NCI-H2171 (cell line): ENCODE data around the gene MAP3K4.

Source experiments
- DNase-seq: peaks from one replicate; lab custom pipeline; 2025; lab: John Stamatoyannopoulos, UW

The MAP3K4 gene

DNA sequence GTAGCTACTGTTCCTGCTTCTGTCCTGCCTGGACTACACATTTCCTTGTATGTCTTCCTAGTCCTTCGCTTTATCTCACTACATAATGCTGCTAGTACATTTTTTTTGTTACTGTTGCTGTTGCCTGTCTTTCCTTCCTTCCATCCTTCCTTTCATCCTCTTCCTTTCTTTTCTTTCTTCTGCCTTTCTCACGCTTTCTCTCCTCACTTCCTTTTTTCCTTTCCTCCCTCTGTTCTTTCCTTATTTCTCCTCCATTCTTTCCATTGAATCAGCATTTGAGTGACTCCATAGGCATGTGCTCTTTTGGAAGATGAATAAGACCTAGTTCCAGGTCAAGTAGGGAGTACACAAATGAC, 46.3 kb downstream of the MAP3K4 start:
- no peak for DNase-seq

DNA sequence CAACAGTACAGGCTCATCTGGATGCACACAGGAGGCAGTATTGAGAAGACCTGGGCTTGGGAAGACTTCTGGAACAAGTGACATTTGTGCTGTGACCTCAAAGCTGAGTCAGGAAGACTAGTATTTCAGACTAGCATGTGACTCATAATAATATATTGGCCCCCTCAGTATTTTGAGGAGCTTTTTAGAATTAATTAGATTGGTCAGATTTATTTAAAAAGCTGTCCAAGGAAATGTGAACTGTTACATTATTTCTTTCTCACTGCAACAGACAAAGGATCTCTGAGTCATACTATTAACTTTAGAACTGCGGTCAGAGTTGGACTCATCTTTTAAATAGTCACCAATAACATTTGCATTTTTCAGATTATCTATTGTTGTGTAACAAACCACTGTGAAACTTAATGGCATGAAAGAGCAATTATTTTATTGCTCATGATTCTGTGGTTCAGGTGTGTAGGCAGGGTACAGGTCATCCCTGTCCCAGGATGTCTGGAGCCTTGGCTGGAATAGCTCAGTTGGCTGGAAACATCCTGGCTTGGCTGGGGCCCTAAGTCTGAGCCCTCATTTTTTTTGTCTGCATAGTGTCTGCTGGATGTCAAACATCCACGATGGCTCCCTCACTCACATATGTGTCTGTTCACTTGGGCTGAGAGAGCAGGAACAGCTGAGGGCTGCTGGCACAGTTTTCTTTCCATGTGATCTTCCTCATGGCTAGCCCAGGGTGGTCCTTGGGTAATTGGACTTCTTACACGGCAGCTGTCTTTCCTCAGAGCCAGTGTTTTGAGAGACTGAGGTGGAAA, 46.9 kb downstream of the MAP3K4 start:
- DNase-seq, result no peak

DNA sequence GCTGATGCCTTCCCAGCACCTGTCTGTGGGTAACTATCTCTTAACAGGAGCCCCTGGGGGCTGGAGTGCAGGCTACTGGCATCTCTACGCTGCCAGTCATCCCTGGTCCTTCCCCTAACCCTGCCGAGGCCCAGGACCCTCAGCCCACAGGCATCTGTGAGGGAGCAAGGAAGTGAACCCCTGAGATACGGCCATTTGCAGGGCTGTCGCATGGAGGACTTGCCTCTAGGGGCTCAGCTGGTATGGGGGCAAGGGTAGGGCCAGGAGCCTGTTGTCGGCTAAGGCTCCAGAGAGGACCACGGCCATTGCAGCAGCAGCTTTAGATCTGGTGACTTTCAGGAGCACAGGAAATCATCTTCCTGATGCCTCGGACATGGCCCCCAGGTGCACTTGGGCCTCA, 49.7 kb downstream of the MAP3K4 start:
- no peak for DNase-seq

DNA sequence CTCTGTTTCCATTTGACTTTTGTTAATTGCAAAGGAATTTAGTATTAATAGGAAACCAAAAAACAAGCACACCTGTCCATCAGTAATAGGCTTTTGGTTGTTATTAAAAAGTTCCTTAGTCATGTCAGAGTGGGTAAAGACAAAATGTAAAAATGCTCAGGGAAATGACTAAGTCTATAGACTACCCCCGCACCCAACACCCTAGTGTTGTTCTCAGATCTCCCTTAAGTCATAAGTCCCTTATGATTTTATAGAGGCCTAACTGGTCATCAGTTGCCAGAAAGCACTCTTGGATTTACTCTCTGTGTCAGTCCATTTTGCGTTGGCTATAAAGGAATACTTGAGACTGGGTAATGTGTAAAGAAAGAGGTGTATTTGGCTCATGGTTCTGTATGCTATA, 52.8 kb downstream of the MAP3K4 start:
- DNase-seq, result no peak

DNA sequence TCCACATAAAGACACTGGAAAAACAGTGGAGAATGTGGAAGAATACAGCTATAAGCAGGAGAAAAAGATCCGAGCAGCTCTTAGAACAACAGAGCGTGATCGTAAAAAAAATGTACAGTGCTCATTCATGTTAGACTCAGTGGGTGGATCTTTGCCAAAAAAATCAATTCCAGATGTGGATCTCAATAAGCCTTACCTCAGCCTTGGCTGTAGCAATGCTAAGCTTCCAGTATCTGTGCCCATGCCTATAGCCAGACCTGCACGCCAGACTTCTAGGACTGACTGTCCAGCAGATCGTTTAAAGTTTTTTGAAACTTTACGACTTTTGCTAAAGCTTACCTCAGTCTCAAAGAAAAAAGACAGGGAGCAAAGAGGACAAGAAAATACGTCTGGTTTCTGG, 57.1 kb downstream of the MAP3K4 start:
- DNase-seq, result no peak

DNA sequence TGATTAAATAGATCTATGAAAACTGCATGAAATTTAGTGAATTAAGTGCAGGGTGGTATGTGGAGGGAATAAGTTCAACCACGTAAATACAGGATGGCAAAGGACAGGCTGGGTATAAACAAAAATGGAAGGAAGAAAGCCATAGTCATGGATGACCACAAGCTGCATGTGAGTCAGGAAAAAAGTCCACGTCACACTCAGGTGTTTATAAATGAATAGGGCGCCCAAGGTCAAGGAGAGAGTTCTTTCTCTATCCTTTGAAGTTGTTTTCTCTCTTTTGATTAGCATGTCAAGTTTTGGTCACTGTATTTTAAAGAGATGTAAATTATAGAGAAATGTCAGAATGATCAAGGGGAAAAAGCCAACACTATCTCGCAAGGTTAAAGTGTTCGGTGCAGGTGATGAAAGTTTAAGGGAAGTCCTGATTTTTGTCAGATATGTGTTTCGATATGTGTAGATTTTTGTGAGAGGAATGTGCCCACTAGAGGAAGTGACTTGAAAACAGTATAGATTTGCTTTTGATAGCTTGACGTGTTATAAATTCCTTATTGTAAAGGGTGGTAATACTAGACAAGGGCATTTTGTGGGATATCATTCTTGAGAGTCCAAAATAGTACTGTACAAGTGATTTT, 58.7 kb downstream of the MAP3K4 start:
- DNase-seq, result no peak

DNA sequence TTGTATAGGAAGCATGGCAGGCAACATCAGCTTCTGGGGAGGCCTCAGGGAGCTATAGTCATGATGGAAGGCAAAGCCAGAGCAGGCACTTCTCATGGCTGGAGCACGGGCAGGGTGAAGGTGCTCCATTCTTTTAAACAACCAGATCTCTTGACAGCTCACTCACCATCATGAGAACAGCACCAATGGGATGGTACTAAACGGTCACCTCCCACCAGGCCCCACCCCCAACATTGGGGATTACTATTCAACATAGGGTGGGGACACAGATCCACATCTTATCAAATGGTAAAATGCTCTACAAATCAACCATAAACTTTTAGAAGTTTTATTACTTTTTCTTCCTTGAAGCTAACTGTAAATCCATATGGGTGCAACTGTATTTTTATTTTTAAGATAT, 61.5 kb downstream of the MAP3K4 start:
- DNase-seq, result no peak

DNA sequence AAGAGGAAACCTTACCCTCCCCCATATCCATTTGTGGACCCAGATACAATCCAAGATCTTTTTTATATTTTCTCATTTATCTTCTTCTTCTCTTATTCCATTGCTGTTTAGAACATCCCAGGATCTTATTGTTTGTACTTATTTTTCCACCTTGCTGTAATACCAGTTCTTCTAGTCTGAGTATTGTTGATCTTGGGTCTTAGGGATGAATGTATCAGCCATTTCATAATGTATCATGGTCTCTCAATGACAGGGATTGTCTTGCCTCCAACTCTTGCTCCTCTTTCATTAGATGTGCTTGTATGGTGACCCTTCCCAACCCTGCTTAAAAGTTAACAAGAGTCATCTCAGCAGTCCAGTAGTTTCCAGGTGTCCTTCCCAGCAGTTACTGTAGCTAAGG, 63.3 kb downstream of the MAP3K4 start:
- DNase-seq, result no peak

DNA sequence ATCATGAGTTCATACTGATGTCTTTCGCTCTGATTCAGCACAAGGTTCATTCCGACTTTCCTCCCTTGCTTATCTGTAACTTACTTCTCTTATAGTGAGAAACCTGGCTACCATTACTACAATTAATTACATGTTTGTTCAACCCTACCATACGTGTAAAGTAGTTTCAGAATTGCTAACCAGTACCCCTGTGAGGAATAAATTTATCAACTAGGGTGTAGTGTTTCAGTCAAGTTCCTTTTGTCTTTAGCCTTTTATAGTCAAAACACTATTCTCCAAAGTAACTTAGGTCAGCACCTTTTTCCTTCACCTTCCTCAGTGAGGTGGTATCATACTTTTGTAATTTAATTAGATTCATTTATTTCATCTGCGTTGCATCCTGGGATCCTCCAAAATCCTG, 64.9 kb downstream of the MAP3K4 start:
- DNase-seq, result no peak

DNA sequence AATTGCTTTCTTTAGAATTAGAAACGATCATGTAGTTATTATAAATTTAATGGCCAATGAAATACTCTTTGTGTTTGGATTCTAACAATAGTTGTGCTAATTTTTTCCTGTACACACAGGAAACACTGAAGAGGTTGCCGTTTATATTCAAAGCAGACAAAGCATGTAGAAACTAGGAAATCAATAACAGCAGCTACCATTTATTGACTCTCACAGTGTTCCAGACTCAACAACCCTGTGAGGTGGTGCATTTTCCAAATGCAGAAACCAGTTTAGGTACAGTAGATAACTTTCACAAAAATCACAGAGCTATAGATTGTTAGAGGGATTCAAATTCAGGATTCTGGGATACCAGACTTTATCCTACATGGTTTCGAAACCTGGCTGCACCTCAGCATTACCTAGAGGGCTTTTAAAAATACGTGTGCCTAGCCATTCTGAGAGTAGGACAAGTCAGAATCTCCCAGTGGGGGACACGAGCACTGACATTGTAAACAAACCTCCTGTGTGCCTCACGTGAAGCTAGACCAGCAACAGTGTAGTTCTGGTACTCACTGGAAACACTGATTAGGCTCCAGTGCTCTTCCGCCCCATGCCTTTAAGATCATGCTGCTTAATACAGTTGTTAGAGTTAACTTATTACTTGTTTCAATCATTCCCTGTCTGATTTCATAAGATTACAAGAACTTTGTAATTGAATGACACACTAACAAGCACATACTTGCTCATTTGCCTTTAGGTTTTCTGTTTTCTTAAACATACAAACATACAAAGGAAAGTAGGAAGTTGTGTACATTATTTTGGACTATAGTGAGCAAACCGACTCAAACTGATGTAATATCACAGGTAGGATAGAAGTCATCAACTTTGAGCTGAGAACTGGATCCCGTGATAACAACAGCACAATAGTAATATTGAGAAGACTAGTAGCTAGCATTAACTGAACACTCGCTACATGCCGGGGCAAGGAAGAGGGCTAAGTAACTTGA, 65.8 kb downstream of the MAP3K4 start:
- DNase-seq, result no peak

DNA sequence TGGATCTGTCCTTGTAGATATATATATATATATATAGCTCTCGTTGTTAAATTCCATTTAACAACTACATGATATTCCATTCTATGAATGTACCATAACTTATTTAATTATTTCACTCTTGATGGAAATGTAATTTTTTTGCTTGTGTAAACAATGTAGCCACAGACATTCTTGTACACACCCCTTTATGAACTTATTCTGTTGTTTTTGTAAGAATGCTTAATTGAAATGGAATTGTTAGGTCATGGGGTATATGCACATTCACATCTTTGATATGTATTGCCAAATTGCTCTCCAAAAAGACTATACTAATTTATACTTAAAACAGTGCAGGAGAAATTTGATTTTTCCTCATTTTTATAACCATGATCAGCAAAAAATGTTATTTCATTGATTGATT, 67.2 kb downstream of the MAP3K4 start:
- DNase-seq, result no peak

DNA sequence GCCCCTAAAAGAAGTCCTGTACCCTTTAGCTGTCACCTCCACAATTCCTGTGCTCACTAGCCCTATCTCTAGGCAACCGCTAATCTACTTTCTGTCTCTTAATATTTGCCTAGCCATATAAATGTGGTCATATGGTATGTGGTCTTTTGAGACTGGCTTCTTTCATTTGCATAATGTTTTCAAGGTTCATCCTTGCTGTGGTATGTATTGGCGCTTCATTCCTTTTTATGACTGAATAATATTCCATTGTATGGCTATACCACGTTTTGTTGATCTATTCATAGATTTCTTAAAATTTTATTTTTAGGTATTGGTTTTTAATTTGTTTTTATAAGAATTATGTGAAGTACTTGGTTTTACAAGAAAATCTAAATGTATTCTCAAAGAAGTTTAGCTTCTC, 70.0 kb downstream of the MAP3K4 start:
- no peak for DNase-seq

DNA sequence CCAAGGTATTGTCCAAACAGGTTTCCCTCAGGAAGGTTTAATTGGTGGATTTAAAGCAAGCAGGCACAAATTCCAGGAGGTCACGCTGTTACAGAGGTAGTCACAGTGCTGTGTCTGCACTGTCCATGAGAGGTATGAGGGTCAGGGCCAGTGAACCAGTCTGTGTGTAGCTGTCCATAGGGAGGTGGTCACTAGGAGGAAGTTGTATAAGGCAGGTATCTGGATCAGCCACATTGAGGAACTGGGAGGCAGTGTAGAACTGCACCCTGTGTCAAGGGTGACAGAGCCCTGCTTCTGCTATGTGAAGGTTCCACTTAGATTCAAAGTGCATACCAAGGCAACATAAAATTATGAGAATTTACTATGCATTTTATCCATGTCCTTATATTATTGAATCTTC, 73.3 kb downstream of the MAP3K4 start:
- no peak for DNase-seq

DNA sequence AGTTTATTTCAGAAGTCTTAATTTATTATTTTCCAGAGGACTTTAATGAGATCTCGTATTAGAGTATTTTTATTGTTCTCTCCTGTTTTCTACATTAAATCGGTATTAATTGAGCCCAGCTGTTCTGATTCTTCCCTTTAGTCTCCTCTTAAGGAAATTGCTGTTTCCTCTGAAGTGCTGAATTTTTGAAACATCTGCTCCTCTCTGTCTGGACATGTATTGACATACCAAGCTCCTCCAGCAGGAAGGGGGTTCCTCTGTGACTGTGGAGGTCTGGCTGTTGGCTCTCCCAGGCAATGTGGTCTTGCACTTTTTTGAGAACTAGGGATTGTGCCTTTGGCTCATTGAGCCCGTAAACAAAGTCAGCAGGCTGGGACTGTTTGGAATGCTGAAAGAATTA, 74.9 kb downstream of the MAP3K4 start:
- DNase-seq, result peak; percentile 6

DNA sequence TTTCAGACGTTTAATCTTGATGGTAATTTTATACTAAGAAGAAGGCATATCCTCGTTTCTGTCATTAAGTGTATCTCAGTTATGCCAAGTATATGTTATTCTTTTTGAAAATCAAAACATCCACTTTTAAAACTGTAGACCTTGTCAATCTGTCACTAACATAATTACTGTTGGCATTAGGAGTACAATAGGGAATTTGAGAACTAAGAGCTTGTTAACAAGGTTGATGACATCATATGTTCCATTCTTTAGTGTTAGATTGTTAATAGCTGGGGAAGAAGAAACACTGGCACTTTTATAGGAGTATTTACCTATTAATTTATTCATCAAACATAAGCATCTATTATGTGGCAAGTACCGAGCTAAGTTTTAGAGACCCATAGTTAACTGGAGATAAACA, 76.2 kb downstream of the MAP3K4 start:
- peak; percentile 35 for DNase-seq

DNA sequence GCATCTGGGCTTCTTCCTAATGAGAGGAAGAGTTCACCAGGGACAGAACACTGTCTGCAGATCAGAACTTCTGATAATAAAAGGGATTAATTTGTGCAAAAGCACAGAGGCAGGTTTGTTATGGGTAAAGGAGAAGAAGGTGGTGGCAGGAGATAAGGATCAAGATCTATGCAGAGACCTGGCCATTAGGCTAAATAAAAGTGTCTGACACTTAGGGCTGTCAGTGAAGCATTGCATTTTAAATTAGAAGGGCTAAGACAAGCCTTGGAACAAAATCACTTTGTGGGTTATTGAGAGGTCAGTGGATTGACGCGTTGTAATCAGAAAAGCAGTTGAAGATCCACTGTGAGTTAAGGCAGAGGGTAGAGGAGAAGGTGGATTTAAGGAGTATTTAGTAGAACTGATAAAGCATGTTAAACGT, 76.8 kb downstream of the MAP3K4 start:
- no peak for DNase-seq

DNA sequence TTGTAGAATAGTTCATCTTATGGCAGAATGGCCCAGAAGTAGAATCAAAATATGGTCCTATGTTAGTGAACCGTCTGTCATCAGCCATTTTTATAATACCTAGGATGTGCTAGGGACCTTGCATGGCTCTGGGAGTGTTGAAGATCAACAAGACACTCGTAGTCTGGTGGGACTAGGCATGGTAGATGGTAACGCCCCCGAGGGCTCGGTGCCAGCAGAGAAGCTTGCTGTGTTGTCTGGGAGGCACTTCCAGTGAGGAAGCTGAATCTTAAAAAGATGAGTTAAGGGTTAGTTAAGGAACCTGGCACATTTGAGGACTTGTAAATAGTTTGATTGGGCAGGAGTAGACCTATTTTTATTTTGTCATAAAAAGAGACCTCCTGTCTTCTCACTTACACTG, 82.4 kb downstream of the MAP3K4 start:
- DNase-seq, result no peak

DNA sequence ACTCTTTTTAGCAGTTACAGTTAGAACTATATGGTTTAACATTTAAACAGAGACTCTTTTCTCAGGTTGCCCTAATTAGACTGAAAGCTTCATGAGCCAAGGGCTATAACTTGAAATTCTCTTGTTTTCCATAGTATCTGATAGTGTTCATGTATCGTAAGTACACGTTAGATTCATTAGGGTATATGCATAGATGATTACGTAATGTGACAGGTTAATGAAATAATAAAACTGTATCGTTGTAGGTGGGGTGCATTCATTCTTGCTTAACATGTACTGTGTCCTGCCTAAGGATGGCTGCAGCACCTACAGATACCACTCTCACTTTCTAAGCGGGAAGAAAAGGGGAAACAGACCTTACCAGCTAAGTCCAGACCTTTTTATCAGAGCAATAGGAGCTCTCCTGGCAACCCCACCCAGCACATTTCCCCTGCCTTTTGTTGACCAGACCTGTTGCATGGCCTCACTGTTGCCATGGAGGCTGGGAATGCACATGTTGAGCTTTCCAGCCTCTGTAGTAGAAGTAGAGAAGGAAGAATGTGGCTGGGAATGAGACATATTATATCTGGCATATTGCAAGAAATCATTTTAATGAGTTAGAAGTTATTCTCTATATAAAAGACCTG, 83.0 kb downstream of the MAP3K4 start:
- DNase-seq, result no peak

DNA sequence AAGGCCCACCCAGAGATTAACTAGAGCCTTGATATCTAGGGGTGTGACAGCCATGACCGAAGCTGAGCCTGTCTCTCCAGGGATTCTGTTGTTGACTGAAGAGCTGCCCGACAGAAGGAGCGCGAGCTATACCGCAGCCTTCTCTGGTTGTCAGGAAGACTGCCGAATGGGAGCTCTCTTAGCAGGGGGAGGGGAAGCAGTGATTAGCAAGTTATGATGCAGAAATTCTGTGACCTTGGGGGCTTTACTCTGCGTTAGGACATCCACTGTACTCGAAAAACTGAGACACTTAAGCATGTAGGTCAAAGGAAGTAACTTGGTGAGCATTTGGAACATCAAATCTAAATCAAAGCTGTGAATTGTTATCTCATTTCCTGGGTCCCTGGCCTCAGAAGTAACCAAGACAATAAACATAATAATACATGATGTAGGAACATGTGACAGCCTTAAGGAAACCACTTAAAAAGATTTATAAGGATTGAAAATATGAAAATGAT, 84.7 kb downstream of the MAP3K4 start:
- peak; percentile 12 for DNase-seq

DNA sequence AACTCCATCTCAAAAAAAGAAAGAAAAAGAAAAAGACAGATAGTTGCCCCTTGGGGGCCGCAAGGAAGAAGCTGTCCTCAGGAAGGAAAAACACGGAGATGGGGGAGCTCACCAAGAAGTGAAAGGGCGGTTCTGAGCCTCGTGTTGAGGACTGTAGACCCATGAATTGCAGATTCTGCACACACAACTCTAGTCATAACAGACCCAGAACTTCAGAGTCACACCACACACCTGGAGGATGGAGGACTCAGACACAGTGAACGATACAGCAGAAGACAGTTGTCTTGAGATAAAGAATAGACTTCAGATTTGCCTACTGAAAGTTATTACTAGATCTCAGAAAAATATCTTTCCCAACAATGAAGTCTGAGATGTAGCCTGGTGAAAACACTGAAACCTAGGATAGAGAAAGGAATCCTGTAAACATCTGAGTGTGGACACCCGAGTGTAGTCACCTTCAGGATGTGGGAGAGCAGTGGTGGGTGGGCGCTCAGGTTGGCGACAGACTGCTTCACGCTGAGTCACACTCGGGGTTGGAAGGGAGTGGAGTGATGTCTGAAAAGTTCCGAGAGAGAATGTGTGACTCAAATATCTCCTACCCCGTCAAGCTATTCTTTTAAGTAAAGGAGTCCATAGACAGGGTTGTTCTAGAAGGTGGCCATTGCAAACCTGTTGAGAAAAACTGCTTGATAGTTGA, 88.1 kb downstream of the MAP3K4 start:
- DNase-seq, result no peak

DNA sequence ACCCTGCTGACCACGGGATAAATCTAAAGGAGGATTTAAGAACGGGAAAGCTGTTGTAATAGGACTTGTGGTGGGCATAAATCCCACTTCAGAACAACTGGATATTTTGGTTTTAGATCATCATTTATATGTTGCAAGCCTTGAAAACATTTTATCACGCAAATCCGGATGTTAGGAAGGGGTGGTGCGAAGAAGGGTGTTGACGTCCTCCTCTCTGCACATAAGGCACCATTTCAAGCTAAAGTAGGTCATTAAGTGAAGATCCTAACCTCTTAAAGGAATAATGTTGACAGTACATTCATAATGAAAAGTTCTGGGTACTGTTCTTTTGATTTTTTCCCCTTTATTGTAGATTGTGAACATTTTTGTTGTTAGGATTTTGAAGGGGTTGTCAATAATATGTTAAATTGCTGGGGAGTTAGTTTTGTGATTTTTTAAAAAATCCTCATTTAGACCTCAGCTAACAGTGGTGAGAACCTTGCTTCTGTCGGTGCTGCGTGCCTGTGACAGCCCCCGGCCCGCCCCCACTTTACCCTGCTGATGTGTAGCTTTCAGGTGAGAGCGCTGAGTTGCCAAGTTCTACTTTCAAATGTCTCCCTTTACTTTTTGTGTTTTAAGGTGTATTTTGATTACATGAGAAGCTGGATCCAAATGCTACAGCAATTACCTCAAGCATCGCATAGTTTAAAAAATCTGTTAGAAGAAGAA, 88.8 kb downstream of the MAP3K4 start:
- DNase-seq, result no peak
